Measurements from ENCODE around the gene SMURF1. TPM values are rescaled to one million over a fixed set of nuclear protein-coding genes. Genes with fewer than 3 reads are reported as not detected.

The SMURF1 gene
- polyA plus RNA-seq, 3 donors from 2014 or later, result 0.93 to 2.0 (median 1.2) TPM

DNA sequence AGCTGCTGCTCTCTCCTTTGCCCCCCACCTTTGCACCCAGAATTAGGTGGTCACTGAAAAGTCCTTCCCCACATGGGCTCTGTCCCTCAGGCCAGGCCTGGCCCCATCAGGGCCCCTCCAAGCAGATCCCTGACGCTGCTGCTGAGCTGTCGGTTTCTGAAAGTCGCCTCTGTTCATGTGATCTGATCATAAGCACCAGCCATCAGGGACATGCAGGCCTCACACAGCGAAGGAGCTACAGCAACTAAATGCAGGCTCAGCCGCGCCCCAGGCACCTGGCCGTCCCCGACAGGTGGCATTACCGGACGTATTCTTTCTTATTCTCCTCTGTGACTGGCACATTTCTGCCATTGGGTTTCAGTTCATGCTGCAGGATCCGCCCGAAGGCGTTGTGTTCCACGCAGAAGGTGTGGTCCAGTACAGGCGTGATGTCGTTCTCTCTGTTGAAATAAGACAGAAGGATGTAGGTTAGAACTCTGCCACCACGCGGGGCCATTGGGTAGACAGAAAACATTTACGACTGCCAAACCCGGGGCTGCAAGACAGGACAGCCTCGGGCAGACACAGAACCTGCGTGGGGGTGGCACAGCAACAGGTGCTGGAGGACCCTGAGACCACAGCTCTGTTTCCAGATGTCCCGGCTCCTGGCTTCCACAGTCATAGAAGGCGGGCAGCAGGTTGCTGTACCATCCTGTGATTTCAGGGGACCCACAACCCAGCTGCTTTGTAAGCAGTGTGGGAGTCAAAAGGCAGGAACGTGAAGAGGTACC lies 105.6 kb downstream of the SMURF1 start:
- H3K36me3 Mint-ChIP-seq, result peaks cover 24 to 58% (median 35%) of the 10 kb centered on the region in 3 donors
- H3K27ac Mint-ChIP-seq, result no peak overlapping the region
- H3K4me3 Mint-ChIP-seq, result no peak overlapping the region
- H3K27me3 Mint-ChIP-seq (ENCODE audit: low read depth in 3 of 3), result peaks cover 0 to 8% (median 2%) of the 10 kb centered on the region in 3 donors
- DNase-seq, result no peak
- no peaks in the 10 kb centered on the region for H3K4me1 Mint-ChIP-seq
- H3K9me3 Mint-ChIP-seq, result no peaks in the 10 kb centered on the region

- H3K4me3 Mint-ChIP-seq, result no peak overlapping the region
- DNase-seq, result no peak
- no peaks in the 10 kb centered on the region for H3K9me3 Mint-ChIP-seq
- H3K4me1 Mint-ChIP-seq, result no peaks in the 10 kb centered on the region
- H3K27me3 Mint-ChIP-seq (ENCODE audit: low read depth in 3 of 3), result peaks cover 0 to 7% (median 2%) of the 10 kb centered on the region in 3 donors
- peaks cover 24 to 51% (median 35%) of the 10 kb centered on the region in 3 donors for H3K36me3 Mint-ChIP-seq
- H3K27ac Mint-ChIP-seq, result no peak overlapping the region
Observed at GRCh38 chr7:99037327-99037940, 106.5 kb downstream of the SMURF1 start.

DNA sequence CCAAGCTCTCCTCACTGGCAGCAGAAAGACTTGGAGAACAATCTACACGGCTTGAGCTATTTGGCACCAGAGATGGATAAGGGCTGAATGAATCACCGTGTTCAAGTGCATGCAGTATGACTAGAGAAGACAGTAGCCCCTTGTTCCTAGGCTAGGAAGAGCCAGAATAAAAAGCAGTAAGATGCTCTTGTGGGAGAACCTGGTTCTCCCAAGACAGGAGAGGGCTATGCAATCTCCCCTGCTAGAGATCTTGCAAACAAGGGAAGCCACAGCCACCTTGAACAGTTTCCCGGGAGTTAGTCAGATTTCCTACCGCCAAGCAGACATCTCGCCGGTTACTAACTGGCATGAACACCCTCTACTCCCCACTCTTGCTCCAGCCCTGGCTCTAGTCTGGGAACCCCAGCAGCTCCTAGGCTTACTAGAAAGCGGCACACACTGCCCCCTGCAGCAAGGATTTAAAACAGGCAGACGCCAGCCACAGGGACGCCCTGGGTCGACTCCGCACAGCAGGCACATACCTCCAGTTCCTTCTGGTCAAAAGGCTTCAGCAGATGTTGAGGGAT lies 107.3 kb downstream of the SMURF1 start:
- H3K27me3 Mint-ChIP-seq (ENCODE audit: low read depth in 3 of 3), result peaks cover 0 to 7% (median 2%) of the 10 kb centered on the region in 3 donors
- no peak for DNase-seq
- no peak overlapping the region for H3K27ac Mint-ChIP-seq
- peaks cover 27 to 53% (median 39%) of the 10 kb centered on the region in 3 donors for H3K36me3 Mint-ChIP-seq
- H3K9me3 Mint-ChIP-seq, result no peaks in the 10 kb centered on the region
- no peak overlapping the region for H3K4me3 Mint-ChIP-seq
- no peaks in the 10 kb centered on the region for H3K4me1 Mint-ChIP-seq

DNA sequence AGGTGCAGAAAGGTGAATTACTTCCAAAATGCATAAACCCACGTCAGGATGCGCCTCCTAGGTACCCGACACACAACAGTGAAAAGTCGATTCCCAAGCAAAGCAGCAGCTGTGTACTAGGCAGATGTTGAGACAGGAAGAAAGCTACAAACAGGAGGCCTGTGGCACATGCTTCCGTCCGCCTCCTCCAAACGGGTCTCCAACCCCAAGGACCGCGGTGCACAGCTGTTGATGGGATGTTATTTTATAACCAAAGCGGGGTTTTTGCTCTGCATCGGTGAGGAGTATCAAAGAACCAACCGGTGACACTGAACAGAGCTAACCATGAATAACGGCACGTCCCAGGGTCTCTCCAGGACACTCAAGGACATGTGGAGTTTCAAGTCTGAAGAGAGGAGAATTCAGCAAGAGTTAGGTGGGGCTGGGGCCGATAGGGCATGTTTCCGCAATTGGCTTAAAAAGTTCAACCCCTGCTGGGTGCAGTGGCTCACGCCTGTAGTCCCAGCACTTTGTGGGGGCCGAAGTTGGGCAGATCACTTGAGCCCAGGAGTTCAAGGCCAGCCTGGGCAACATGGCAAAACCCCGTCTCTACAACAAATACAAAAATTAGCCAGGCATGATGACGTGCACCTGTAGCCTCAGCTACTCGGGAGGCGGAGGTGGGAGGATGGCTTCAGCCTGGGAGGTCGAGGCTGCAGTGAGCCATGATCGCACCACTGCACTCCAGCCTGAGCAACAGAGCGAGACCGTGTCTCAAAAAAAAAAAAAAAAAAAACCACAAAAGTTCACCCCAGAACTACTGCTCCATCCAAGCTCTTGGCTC lies 108.0 kb downstream of the SMURF1 start:
- no peak for DNase-seq
- no peak overlapping the region for H3K4me3 Mint-ChIP-seq
- peak overlapping the region in 1 of 6 donors; percentile 21 for H3K27ac Mint-ChIP-seq
- peaks cover 27 to 60% (median 44%) of the 10 kb centered on the region in 3 donors for H3K36me3 Mint-ChIP-seq
- H3K9me3 Mint-ChIP-seq, result no peaks in the 10 kb centered on the region
- no peaks in the 10 kb centered on the region for H3K4me1 Mint-ChIP-seq
- H3K27me3 Mint-ChIP-seq (ENCODE audit: low read depth in 3 of 3), result peaks cover under 1 to 7% (median 2%) of the 10 kb centered on the region in 3 donors

DNA sequence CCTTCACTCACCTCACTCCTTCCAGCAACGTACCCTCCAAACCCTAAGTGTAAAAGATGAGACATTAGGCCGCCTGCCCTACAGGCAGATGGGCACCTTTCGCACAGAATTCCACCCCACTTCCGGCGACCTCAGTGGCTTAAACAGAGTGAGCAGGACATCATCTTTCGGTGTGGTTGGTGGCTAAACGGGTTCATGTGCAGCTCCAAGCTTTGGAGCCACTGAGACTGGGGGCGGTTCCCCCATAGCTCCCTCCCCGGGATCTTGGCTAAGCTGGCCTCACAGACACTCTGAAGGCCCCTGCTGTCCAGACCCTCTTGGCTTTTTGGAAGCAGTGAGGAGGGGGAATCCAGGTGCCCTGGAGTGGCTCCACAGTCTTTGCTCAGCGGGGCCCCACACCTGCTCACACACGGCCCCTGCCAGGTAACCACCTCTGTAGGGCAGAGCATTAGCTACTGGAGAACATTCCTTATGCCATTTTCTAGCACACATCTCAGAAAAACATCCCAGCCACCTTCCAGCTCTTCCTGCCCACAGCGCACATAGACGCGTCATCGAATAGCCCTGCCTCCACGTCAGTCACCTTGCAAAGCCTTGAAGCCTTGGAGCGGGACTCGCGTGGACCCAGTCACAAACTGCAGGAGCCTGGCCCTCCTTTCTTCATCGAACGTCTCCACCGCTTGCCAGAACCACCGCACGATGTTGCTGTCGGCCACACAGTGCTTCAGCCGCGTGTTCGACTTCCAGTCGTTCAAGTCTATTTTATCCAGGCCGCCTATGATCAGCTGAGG lies 108.8 kb downstream of the SMURF1 start:
- no peak for DNase-seq
- Mint-ChIP-seq H3K9me3 (no peaks in the 10 kb centered on the region), H3K36me3 (peaks cover 22 to 56% (median 41%) of the 10 kb centered on the region in 3 donors), H3K27me3 (ENCODE audit: low read depth in 3 of 3) (peaks cover 2 to 7% (median 3%) of the 10 kb centered on the region in 3 donors), H3K27ac (peak overlapping the region in 1 of 6 donors; percentile 53), H3K4me1 (peaks cover 0 to 1% of the 10 kb centered on the region in 2 donors), H3K4me3 (no peak overlapping the region)

- Mint-ChIP-seq H3K4me3 (no peak overlapping the region), H3K9me3 (no peaks in the 10 kb centered on the region), H3K4me1 (peaks cover 0 to 2% of the 10 kb centered on the region in 2 donors), H3K27me3 (ENCODE audit: low read depth in 3 of 3) (peaks cover 0 to 3% (median 3%) of the 10 kb centered on the region in 3 donors), H3K36me3 (peaks cover 21 to 60% (median 34%) of the 10 kb centered on the region in 3 donors), H3K27ac (no peak overlapping the region)
- no peak for DNase-seq
Observed at GRCh38 chr7:99033765-99034164, 110.1 kb downstream of the SMURF1 start.

DNA sequence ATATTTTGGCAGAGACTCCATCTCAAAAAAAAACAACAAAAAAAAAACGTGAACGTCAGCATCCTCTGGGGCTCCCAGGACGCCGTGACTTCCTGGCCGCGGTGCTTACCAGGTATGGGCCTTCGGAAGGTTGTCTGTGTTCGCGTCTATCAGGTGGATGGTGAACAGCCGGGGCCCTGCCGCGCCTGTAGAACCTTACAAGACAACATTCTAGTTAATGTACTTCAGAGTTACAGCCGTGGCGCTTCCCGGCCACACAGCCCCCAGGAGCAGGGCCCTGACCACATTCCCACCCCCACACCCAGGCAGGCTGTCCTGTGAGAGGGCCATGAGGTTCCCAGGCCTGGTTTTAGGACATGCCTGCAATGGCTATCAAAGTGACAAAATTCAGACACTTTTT lies 111.0 kb downstream of the SMURF1 start:
- no peak for DNase-seq
- H3K9me3 Mint-ChIP-seq, result no peaks in the 10 kb centered on the region
- peaks cover 0 to 2% of the 10 kb centered on the region in 2 donors for H3K4me1 Mint-ChIP-seq
- peaks cover 17 to 59% (median 29%) of the 10 kb centered on the region in 3 donors for H3K36me3 Mint-ChIP-seq
- no peak overlapping the region for H3K4me3 Mint-ChIP-seq
- no peak overlapping the region for H3K27ac Mint-ChIP-seq
- peaks cover 0 to 3% (median under 1%) of the 10 kb centered on the region in 3 donors for H3K27me3 Mint-ChIP-seq (ENCODE audit: low read depth in 3 of 3)

DNA sequence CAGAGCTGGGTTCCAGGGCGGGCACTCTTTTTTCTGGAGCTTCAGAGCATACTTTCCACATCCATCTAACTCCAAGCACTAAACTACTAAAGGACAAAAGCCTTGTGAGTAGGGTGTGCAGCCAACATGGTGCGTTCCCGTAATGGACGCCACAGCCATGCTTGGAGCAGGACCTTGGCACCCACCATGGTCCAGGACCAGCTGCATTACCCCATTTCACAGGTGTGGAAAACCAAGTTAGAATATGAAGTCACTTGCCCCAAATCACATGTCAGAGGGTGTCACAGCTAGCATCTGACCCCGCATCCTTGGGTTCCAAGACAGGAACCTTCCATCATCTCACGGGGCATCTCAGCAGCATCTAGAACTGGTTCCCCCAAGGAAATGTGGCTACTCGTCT lies 112.4 kb downstream of the SMURF1 start:
- DNase-seq, result no peak
- H3K36me3 Mint-ChIP-seq, result peaks cover 10 to 52% (median 20%) of the 10 kb centered on the region in 3 donors
- H3K27ac Mint-ChIP-seq, result no peak overlapping the region
- H3K9me3 Mint-ChIP-seq, result no peaks in the 10 kb centered on the region
- no peak overlapping the region for H3K4me3 Mint-ChIP-seq
- H3K27me3 Mint-ChIP-seq (ENCODE audit: low read depth in 3 of 3), result peaks cover 0 to 3% (median 0%) of the 10 kb centered on the region in 3 donors
- peaks cover 0 to 2% of the 10 kb centered on the region in 2 donors for H3K4me1 Mint-ChIP-seq

GRCh38 chr7:99030951-99031350 lies 113.0 kb downstream of the SMURF1 start:
- Mint-ChIP-seq H3K4me1 (peaks cover 0 to 2% of the 10 kb centered on the region in 2 donors), H3K9me3 (no peaks in the 10 kb centered on the region), H3K4me3 (no peak overlapping the region), H3K36me3 (peaks cover 9 to 48% (median 18%) of the 10 kb centered on the region in 3 donors), H3K27ac (peak overlapping the region in 1 of 6 donors; percentile 4), H3K27me3 (ENCODE audit: low read depth in 3 of 3) (peaks cover 0 to 3% (median 0%) of the 10 kb centered on the region in 3 donors)
- DNase-seq, result no peak

- H3K27ac Mint-ChIP-seq, result peak overlapping the region in 1 of 6 donors; percentile 17
- peaks cover 9 to 44% (median 15%) of the 10 kb centered on the region in 3 donors for H3K36me3 Mint-ChIP-seq
- DNase-seq, result no peak
- H3K4me3 Mint-ChIP-seq, result no peak overlapping the region
- peaks cover 0 to 4% (median 0%) of the 10 kb centered on the region in 3 donors for H3K27me3 Mint-ChIP-seq (ENCODE audit: low read depth in 3 of 3)
- H3K9me3 Mint-ChIP-seq, result no peaks in the 10 kb centered on the region
- H3K4me1 Mint-ChIP-seq, result peaks cover 0 to 2% of the 10 kb centered on the region in 2 donors
Observed at GRCh38 chr7:99030457-99030856, 113.5 kb downstream of the SMURF1 start.

GRCh38 chr7:99029466-99030435 lies 114.2 kb downstream of the SMURF1 start:
- Mint-ChIP-seq H3K27me3 (ENCODE audit: low read depth in 3 of 3) (peaks cover 0 to 5% (median 0%) of the 10 kb centered on the region in 3 donors), H3K36me3 (peaks cover 9 to 38% (median 15%) of the 10 kb centered on the region in 3 donors), H3K4me1 (peaks cover 0 to 2% of the 10 kb centered on the region in 2 donors), H3K27ac (peak overlapping the region in 3 of 6 donors; percentile 32 to 71 (median 42)), H3K4me3 (no peak overlapping the region), H3K9me3 (no peaks in the 10 kb centered on the region)
- no peak for DNase-seq
